HG02981 (cell line): ENCODE measurements around the gene STXBP5.

Experiments used
- ATAC-seq: cut with Tn5 transposase; IDR thresholded peaks from one replicate; pipeline ENCODE4 v1.9.1; 2021; ENCODE audit warnings: mild to moderate bottlenecking, moderate library complexity; ENCODE audit not compliant: unreplicated experiment

Gene STXBP5

DNA sequence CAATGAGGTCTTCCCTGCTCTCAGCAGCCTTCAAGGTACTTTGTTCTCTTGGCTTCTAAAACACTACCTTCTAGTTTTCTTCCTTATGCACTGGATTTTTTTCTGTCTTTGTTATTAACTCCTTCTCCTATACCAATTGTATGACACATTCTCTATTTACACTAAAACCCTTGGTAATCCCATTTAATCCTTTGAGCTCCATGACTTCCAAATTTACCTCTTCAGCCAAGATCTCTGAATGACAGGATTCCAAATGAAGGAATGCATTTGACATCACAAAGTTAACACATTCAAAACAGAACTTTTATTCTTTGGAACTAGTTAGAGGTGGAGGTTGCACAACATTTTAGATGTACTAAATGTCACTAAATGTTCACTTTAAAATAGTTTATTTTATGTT is 217.7 kb downstream of the STXBP5 start:
- ATAC-seq = no peak

DNA sequence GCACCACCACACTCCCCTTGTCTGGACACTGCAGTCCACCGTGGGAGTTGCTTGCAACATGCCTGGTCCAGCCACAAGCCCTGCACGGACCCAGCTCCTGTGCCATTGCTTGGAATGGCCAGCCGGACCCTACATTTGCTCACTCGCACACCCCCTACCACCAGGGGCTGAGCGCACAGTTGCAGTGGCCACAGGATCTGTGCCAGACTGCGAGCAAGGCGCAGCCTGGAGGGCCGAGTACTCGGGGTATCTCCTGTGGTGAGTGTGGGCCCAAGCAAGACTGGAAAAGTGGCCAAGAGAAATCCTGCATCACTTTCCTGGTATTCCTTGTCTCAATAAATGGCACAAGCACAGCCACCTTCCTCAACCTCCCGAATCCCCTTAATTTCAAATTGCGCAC is 218.9 kb downstream of the STXBP5 start:
- ATAC-seq = no peak

DNA sequence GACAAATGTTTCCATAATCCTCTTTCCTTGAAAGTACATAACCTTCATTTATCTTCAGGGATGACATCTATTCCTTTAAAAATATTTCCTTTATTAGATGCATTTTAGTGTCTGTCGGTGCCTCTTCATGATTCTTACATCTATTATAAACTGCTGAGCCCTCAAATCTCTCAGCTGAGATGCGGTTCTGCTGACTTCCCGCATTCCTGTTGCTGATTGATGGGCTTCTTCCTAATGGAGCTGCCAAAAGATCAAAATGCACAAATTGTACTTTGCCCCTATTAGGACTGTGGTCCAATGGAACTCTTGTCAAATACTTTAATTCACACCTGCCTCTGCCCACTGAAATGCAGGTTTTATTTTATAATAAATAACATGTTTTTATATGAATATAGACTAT is 225.6 kb downstream of the STXBP5 start:
- no peak for ATAC-seq

DNA sequence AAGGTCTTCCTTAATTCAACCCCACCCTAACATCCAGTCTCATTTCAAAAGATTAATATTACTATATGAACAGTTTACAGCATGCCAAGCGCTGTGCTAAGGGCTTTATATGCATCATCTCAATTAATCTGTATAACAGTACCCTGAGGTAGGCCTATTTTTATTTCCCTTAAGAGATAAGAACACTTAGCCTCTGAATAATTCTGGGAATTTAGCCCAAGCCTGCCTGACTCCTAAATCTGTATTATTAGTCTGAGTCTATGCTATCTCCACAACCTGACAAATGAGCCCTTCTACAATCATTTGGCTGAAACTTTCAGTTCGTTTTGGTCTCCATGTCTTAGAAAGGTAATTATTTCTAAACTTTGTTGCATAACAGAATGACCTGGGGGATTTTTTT is 226.6 kb downstream of the STXBP5 start:
- no peak for ATAC-seq

DNA sequence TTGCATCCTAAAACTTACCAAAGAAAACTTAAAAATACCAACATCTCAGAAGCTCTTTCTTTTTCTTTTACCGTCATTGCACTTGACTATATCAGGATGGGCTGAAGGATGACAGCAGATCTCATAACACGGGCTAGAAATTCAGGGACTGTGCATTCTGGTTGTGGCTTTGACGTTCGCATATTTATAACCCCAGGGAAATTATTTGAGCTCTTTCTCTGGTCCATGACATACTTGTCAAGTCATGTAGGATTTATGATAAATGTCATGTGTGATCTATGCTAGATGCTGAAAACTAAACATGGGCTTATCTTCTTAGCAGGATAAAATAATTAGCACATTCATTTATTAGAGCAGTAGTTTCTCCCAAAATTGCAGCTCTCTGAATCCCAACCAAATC is 229.9 kb downstream of the STXBP5 start:
- ATAC-seq = no peak

DNA sequence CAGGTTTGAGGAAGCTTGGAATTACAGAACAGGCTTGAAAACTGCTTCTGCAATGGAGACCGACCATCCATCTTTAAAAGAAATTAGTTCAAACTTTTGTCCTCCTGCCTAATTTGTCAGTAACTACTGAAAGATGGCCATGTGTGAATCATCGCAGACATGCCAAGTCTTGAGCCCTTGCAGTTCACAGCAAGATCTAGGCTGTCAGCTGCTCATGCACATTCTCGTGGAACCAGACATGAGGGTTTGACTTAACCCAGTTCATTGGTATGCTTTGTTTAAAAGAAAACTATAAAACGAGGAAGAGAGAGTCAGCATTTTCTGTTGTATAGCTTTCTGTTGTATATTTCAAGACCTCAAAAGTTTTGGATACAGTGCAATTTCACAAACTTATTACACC is 230.3 kb downstream of the STXBP5 start:
- ATAC-seq = no peak

DNA sequence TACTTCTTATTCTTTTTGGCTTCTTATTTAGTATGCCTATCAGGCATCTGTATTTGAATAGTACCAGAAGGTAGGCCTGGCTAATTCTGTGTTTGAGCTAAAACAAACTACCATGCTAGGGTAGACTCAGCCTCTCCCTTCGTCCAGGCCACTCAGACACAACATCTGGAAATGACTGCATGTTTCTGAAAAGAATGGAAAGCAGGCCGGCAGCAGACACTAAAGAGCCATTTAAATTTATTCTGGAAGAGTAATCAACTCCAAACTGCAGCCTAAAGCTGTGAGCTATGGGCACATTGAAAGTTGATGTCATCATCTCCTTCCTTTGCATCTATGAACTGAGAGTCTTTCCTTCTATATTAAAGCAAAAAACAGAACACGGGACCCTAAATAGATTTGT is 233.4 kb downstream of the STXBP5 start:
- no peak for ATAC-seq

DNA sequence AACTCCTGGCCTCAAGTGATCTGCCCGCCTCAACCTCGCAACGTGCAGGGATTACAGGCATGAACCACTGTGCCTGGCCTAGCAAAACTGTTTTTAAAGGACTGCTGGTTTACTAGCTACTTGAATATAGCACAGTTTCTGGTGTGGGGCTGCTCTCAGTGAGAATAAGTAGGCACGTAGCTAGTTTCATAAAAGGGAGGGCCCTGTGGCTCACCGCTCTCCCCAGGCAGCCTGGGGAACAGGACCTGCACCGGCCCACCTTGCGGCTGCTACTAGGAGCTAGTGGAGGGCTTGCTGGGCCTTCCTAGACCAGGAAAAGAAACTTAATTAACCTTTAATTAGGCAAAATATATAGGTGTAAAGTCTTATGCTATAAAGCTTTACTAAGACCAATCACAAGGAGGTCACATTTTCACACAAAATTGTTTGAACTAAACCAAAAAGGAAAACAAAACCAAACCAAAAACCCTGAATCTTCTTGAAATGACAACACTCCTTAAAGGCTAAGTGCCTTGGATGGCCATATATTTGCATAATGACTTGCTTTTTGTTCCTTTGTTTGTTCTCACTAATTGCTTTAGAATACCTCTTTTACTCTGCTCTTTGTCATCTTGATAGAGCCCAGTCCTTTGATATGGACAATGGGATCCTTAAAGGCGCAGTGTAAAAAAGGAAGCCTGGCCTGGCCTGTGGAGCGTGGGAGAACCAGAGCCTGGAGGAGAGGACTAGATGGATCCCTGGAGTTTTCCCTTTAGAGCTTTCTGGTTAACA is 234.7 kb downstream of the STXBP5 start:
- no peak for ATAC-seq
